DOHH2 (cell line): ENCODE data around the gene PCDHA6.
"Not testable (repeated sequence)": the region's sequence is repeated elsewhere in the genome, so short reads cannot be mapped to it uniquely, and the experiment has no call there.

Experiments
- H3F3A ChIP-seq: fragments of 200-600 bp; sonication (generic), shearing (Covaris generic); 2 replicates; pipeline ENCODE4 v1.6.0; 2016; ENCODE audit warnings: antibody characterized with exemption, mild to moderate bottlenecking; ENCODE audit not compliant: control insufficient read depth, insufficient read depth
- H3K27ac ChIP-seq: fragments of 200-600 bp; sonication (generic); 2 replicates; pipeline ENCODE4 v1.5.1; 2014; ENCODE audit warnings: low read depth, mild to moderate bottlenecking, low read length, moderate library complexity
- H3K27me3 ChIP-seq: fragments of 200-600 bp; sonication (generic); 2 replicates; pipeline ENCODE4 v1.6.1; 2014; ENCODE audit warnings: mild to moderate bottlenecking, low read length, mixed read lengths; ENCODE audit not compliant: control insufficient read depth
- H3K36me3 ChIP-seq: fragments of 200-600 bp; sonication (generic); 2 replicates; pipeline ENCODE4 v1.6.1; 2014; ENCODE audit warnings: mild to moderate bottlenecking, low read length, moderate library complexity, mixed read lengths; ENCODE audit not compliant: control insufficient read depth
- H3K4me1 ChIP-seq: fragments of 200-600 bp; sonication (generic); 2 replicates; pipeline ENCODE4 v1.6.1; 2014; ENCODE audit warnings: mild to moderate bottlenecking, low read length, mixed read lengths; ENCODE audit not compliant: control insufficient read depth
- H3K4me2 ChIP-seq: fragments of 200-600 bp; sonication (generic); 2 replicates; pipeline ENCODE4 v1.6.0; 2014; ENCODE audit warnings: mild to moderate bottlenecking, low read length, moderate library complexity
- H3K4me3 ChIP-seq: fragments of 200-600 bp; sonication (generic); 2 replicates; pipeline ENCODE4 v1.5.1; 2014; ENCODE audit warnings: mild to moderate bottlenecking, low read length, mixed read lengths
- H3K79me2 ChIP-seq: fragments of 200-600 bp; sonication (generic); 2 replicates; pipeline ENCODE4 v1.6.1; 2014; ENCODE audit warnings: mild to moderate bottlenecking, low read length, mixed read lengths; ENCODE audit not compliant: control insufficient read depth
- H3K9me2 ChIP-seq: fragments of 200-600 bp; sonication (generic); replicated peaks from 2 replicates; pipeline ENCODE4 v1.6.1; 2014; ENCODE audit warnings: mild to moderate bottlenecking, low read length, mixed read lengths; ENCODE audit not compliant: control insufficient read depth
- H3K9me3 ChIP-seq: fragments of 200-600 bp; sonication (generic); 2 replicates; pipeline ENCODE4 v1.6.1; 2014; ENCODE audit warnings: antibody characterized with exemption, low read length, mixed read lengths; ENCODE audit not compliant: control insufficient read depth, insufficient read depth
- H4K20me1 ChIP-seq: fragments of 200-600 bp; sonication (generic); 2 replicates; pipeline ENCODE4 v1.6.0; 2014; ENCODE audit warnings: low read depth, mild to moderate bottlenecking, antibody characterized with exemption, low read length, moderate library complexity; ENCODE audit not compliant: control insufficient read depth, insufficient read depth
- EZH2phosphoT487 ChIP-seq: fragments of 200-600 bp; sonication (generic); IDR thresholded peaks from 2 replicates; pipeline ENCODE4 v1.6.1; 2017; ENCODE audit warnings: borderline replicate concordance, mild to moderate bottlenecking, antibody characterized with exemption, low read length, moderate library complexity, mixed read lengths
- TF ChIP-seq, protein P1 (sequence below): fragments of 200-600 bp; sonication (generic); IDR thresholded peaks from one replicate; pipeline ENCODE4 v1.5.1; 2014; ENCODE audit warnings: antibody characterized with exemption, mild to moderate bottlenecking, low read depth, low read length; ENCODE audit not compliant: poor library complexity, severe bottlenecking

The PCDHA6 gene

DNA sequence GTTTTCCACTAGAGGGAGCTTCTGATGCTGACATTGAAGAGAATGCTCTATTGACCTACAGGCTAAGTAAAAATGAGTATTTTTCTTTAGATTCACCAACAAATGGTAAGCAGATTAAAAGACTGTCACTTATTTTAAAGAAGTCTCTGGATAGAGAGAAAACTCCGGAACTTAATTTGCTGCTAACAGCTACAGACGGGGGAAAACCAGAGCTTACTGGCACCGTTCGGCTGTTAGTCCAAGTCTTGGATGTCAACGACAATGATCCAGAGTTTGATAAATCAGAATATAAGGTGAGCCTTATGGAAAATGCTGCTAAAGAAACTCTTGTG lies 41.8 kb downstream of the PCDHA6 start:
- Histone ChIP-seq H4K20me1 (no peaks in the 10 kb centered on the region), H3F3A (no peaks in the 10 kb centered on the region), H3K4me2 (no peak overlapping the region), H3K4me3 (no peak overlapping the region), H3K27ac (no peak overlapping the region), H3K79me2 (no peaks in the 10 kb centered on the region), H3K9me2 (no peaks in the 10 kb centered on the region), H3K4me1 (no peaks in the 10 kb centered on the region), H3K36me3 (no peaks in the 10 kb centered on the region), H3K9me3 (no peaks in the 10 kb centered on the region), H3K27me3 (0 out of 2 replicates have a peak, but pooled peaks cover 2% of the 10 kb centered on the region)
- TF ChIP-seq, protein P1, sequence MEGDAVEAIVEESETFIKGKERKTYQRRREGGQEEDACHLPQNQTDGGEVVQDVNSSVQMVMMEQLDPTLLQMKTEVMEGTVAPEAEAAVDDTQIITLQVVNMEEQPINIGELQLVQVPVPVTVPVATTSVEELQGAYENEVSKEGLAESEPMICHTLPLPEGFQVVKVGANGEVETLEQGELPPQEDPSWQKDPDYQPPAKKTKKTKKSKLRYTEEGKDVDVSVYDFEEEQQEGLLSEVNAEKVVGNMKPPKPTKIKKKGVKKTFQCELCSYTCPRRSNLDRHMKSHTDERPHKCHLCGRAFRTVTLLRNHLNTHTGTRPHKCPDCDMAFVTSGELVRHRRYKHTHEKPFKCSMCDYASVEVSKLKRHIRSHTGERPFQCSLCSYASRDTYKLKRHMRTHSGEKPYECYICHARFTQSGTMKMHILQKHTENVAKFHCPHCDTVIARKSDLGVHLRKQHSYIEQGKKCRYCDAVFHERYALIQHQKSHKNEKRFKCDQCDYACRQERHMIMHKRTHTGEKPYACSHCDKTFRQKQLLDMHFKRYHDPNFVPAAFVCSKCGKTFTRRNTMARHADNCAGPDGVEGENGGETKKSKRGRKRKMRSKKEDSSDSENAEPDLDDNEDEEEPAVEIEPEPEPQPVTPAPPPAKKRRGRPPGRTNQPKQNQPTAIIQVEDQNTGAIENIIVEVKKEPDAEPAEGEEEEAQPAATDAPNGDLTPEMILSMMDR = no peak
- TF ChIP-seq EZH2phosphoT487 = no peak

DNA sequence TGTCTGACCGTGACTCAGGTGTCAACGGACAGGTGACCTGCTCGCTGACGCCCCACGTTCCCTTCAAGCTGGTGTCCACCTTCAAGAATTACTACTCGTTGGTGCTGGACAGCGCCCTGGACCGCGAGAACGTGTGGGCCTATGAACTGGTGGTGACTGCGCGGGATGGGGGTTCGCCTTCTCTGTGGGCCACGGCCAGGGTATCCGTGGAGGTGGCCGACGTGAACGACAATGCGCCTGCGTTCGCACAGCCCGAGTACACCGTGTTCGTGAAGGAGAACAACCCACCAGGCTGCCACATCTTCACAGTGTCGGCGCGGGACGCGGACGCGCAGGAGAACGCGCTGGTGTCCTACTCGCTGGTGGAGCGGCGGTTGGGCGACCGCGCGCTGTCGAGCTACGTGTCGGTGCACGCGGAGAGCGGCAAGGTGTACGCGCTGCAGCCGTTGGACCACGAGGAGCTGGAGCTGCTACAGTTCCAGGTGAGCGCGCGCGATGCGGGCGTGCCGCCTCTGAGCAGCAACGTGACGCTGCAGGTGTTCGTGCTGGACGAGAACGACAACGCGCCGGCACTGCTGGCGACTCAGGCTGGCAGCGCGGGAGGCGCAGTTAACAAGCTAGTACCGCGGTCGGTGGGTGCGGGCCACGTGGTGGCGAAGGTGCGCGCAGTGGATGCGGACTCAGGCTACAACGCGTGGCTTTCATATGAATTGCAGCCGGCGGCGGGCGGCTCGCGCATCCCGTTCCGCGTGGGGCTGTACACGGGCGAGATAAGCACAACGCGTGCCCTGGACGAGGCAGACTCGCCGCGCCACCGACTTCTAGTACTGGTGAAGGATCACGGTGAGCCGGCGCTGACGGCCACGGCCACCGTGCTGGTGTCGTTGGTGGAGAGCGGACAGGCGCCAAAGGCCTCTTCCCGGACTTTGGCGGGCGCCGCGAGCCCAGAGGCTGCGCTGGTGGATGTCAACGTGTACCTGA lies 42.8 kb downstream of the PCDHA6 start:
- Histone ChIP-seq H3K4me1 (no peaks in the 10 kb centered on the region), H3K79me2 (no peaks in the 10 kb centered on the region), H3K36me3 (no peaks in the 10 kb centered on the region), H3K4me3 (no peak overlapping the region), H3F3A (no peaks in the 10 kb centered on the region), H3K27me3 (0 out of 2 replicates have a peak, but pooled peaks cover 2% of the 10 kb centered on the region), H3K9me3 (no peaks in the 10 kb centered on the region), H3K9me2 (no peaks in the 10 kb centered on the region), H3K4me2 (no peak overlapping the region), H4K20me1 (no peaks in the 10 kb centered on the region), H3K27ac (no peak overlapping the region)
- no peak for TF ChIP-seq EZH2phosphoT487

DNA sequence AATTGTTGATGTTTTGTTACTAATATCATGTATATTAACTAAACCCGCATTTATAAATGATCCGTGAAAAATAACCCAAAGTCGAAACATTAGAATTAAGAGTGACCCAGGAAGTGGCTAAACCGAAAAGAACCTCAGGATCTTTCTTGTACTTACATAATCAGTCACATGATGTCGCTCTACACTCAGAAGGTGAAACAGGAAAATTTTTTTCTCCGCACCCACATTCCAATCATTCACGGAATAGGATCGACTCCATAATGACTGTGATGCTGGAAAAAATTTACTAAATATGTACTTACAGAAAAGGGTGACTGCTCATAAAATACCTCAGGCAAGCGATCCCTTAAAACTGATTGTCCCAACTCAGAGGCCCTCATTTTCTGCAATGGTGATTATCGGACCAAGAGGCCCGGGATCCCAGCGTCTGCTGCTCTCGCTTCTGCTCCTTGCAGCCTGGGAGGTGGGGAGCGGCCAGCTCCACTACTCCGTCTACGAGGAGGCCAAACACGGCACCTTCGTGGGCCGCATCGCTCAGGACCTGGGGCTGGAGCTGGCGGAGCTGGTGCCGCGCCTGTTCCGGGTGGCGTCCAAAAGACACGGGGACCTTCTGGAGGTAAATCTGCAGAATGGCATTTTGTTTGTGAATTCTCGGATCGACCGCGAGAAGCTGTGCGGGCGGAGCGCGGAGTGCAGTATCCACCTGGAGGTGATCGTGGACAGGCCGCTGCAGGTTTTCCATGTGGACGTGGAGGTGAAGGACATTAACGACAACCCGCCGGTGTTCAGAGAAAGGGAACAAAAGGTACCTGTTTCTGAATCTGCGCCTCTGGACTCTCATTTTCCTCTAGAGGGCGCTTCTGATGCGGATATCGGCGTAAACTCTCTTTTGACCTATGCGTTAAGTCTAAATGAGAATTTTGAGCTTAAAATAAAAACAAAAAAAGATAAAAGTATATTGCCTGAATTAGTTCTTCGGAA lies 47.6 kb downstream of the PCDHA6 start, which contains the start of gene PCDHA12:
PCDHA12 (plus strand) TSS at position 224 of the 981 bp plus-strand sequence; CDS start at position 389, 165 bp downstream.
- Histone ChIP-seq H3F3A (no peaks in the 10 kb centered on the region), H3K9me3 (no peaks in the 10 kb centered on the region; the same call in 1 of the 2 replicates), H3K4me1 (no peaks in the 10 kb centered on the region), H3K9me2 (no peaks in the 10 kb centered on the region), H3K36me3 (no peaks in the 10 kb centered on the region), H3K4me2 (no peak within 1 kb of the TSS), H4K20me1 (no peaks in the 10 kb centered on the region), H3K27me3 (no peaks in the 10 kb centered on the region), H3K27ac (no peak within 1 kb of the TSS), H3K4me3 (no peak within 1 kb of the TSS), H3K79me2 (no peaks in the 10 kb centered on the region)
- TF ChIP-seq, protein P1 = no peak
- TF ChIP-seq EZH2phosphoT487 = no peak

DNA sequence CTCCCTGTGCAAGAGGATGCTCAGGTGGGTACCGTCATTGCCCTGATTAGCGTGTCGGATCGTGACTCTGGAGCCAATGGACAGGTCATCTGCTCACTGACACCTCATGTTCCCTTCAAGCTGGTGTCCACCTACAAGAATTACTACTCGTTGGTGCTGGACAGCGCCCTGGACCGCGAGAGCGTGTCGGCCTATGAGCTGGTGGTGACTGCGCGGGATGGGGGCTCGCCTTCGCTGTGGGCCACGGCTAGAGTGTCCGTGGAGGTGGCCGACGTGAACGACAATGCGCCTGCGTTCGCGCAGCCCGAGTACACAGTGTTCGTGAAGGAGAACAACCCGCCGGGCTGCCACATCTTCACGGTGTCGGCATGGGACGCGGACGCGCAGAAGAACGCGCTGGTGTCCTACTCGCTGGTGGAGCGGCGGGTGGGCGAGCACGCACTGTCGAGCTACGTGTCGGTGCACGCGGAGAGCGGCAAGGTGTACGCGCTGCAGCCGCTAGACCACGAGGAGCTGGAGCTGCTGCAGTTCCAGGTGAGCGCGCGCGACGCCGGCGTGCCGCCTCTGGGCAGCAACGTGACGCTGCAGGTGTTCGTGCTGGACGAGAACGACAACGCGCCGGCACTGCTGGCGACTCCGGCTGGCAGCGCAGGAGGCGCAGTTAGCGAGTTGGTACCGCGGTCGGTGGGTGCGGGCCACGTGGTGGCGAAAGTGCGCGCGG lies 48.9 kb downstream of the PCDHA6 start:
- not testable (repeated sequence) for H3K79me2 ChIP-seq, H3K36me3 ChIP-seq, H3K27ac ChIP-seq, H3K4me2 ChIP-seq, H3F3A ChIP-seq, H3K27me3 ChIP-seq, H3K9me3 ChIP-seq, H3K4me1 ChIP-seq, H3K9me2 ChIP-seq, H3K4me3 ChIP-seq, H4K20me1 ChIP-seq
